B cell (primary cell): ENCODE data around the gene AANAT. TPM values are rescaled to one million over a fixed set of nuclear protein-coding genes. Genes with fewer than 3 reads are reported as not detected.

Experiments
- ATAC-seq: fragments of 200-7000 bp; cut with Tn5 transposase; one replicate; pipeline ENCODE4 v1.10.0; 2021; ENCODE audit warnings: low read depth, mild to moderate bottlenecking, moderate number of reproducible peaks, moderate library complexity
- CTCF ChIA-PET: fragments of 350-600 bp; sonication (Branson Sonifier 250); formaldehyde crosslinking; loops from one replicate; lab custom pipeline; 2021; ENCODE audit warnings: antibody characterized with exemption, inconsistent platforms; lab: Charles Lee
- POLR2A ChIA-PET: fragments of 350-600 bp; sonication (Branson Sonifier 250); formaldehyde crosslinking; loops from one replicate; lab custom pipeline; 2021; ENCODE audit warnings: antibody characterized with exemption; lab: Charles Lee
- DNase-seq: peaks from one replicate; pipeline ENCODE4 v3.0.0; 2013
- H2AFZ ChIP-seq: 2 replicates; pipeline ENCODE4 v1.6.1; 2012; ENCODE audit warnings: mild to moderate bottlenecking, low read depth, low read length; ENCODE audit not compliant: insufficient read depth, poor library complexity, severe bottlenecking
- H3K27ac ChIP-seq, 2 donors: 1 replicate in 1 of 2; 2 replicates in 1 of 2; pipeline ENCODE4 v1.5.1; 2012 to 2013; ENCODE audit warnings: low read length in 2 of 2, mild to moderate bottlenecking in 2 of 2, moderate library complexity in 1 of 2
- H3K27me3 ChIP-seq, 4 experiments: fragments of 200-600 bp in 1 of 4; sonication (generic) in 1 of 4; replicated peaks in 1 of 4; 1 replicate in 2 of 4; 2 replicates in 2 of 4; pipeline versions ENCODE4 v1.6.1 to v1.7.0; 2013 to 2016; ENCODE audit warnings: low read length in 3 of 4, mild to moderate bottlenecking in 2 of 4, mixed read lengths in 1 of 4, moderate library complexity in 1 of 4; ENCODE audit not compliant: insufficient read depth in 4 of 4, control insufficient read depth in 3 of 4; ENCODE audit errors: control extremely low read depth in 1 of 4
- H3K36me3 ChIP-seq, 2 experiments: replicated peaks in 1 of 2; 1 replicate in 1 of 2; 2 replicates in 1 of 2; pipeline versions ENCODE4 v1.6.1 to v1.7.1; 2013; ENCODE audit warnings: low read length in 1 of 2; ENCODE audit not compliant: insufficient read depth in 2 of 2, control insufficient read depth in 1 of 2; ENCODE audit errors: control extremely low read depth in 1 of 2, extremely low read depth in 1 of 2
- H3K4me1 ChIP-seq, 2 donors: fragments of 200-600 bp in 1 of 2; sonication (generic) in 1 of 2; 1 replicate in 1 of 2; 2 replicates in 1 of 2; pipeline versions ENCODE4 v1.5.1 to v1.6.1; 2013 to 2017; ENCODE audit warnings: low read length in 2 of 2; ENCODE audit not compliant: control insufficient read depth in 2 of 2, insufficient read depth in 2 of 2
- H3K4me2 ChIP-seq: replicated peaks from 2 replicates; pipeline ENCODE3; 2012; ENCODE audit warnings: mild to moderate bottlenecking, low read depth, low read length; ENCODE audit not compliant: poor library complexity, severe bottlenecking
- H3K4me3 ChIP-seq, 5 experiments: fragments of 200-600 bp in 1 of 5; sonication (generic) in 1 of 5; 1 replicate in 3 of 5; 2 replicates in 2 of 5; pipeline versions ENCODE4 v1.5.1 to v1.7.0; 2011 to 2016; ENCODE audit warnings: low read length in 4 of 5, mild to moderate bottlenecking in 4 of 5, low read depth in 2 of 5, control low read depth in 1 of 5, moderate library complexity in 1 of 5; ENCODE audit not compliant: insufficient read depth in 1 of 5; ENCODE audit errors: control extremely low read depth in 1 of 5, extremely low read depth in 1 of 5
- H3K79me2 ChIP-seq: fragments of 200-600 bp; sonication (generic); one replicate; pipeline ENCODE4 v1.6.0; 2016; ENCODE audit warnings: low read length; ENCODE audit not compliant: control insufficient read depth, insufficient read depth
- H3K9ac ChIP-seq: fragments of 200-600 bp; sonication (generic); 2 replicates; pipeline ENCODE4 v1.6.1; 2017; ENCODE audit warnings: mild to moderate bottlenecking, low read length, moderate library complexity
- H3K9me3 ChIP-seq, 3 donors: one replicate each; pipeline versions ENCODE4 v1.6.1 to v1.7.1; 2013; ENCODE audit warnings: low read length in 2 of 3; ENCODE audit not compliant: control insufficient read depth in 2 of 3, insufficient read depth in 1 of 3; ENCODE audit errors: control extremely low read depth in 1 of 3
- H4K20me1 ChIP-seq: 2 replicates; pipeline ENCODE4 v1.6.0; 2012; ENCODE audit warnings: mild to moderate bottlenecking, low read length; ENCODE audit not compliant: insufficient read depth, control insufficient read depth, poor library complexity, severe bottlenecking
- H3K27ac Mint-ChIP-seq: one replicate; pipeline ENCODE4 v1.8.0; 2021; ENCODE audit warnings: mixed read lengths
- H3K27me3 Mint-ChIP-seq: one replicate; pipeline ENCODE4 v1.8.0; 2021; ENCODE audit warnings: mixed read lengths
- H3K4me1 Mint-ChIP-seq: one replicate; pipeline ENCODE4 v1.8.0; 2021; ENCODE audit warnings: mixed read lengths
- H3K4me3 Mint-ChIP-seq: one replicate; pipeline ENCODE4 v1.8.0; 2021; ENCODE audit warnings: mixed read lengths
- H3K9me3 Mint-ChIP-seq: one replicate; pipeline ENCODE4 v1.8.0; 2022; ENCODE audit warnings: mixed read lengths; ENCODE audit not compliant: insufficient read depth
- EZH2 ChIP-seq: IDR thresholded peaks from 2 replicates; pipeline ENCODE4 v1.6.1; 2012; ENCODE audit warnings: borderline replicate concordance, low read depth, mild to moderate bottlenecking, moderate library complexity, low read length; ENCODE audit not compliant: insufficient read depth, poor library complexity, severe bottlenecking
- whole genome bisulfite sequencing: methylation state at CpG from one replicate; pipeline ENCODE4 v1.1.5; 2013; ENCODE audit warnings: missing lambda C conversion rate; ENCODE audit not compliant: insufficient coverage; 5-methylcytosine and 5-hydroxymethylcytosine counted together
- intact Hi-C: fragments of 100-400 bp; cut with micrococcal nuclease; formaldehyde crosslinking; loops from one replicate; pipeline ENCODE4 v1.10.0; 2022
- polyA plus RNA-seq: library from polyadenylated mRNA; depleted of rRNA; stranded (reverse); fragments of >200 nt; gene quantifications from 2 replicates; pipeline ENCODE4 v1.2.3, GENCODE V29; 2012
- total RNA-seq, 2 donors: library from RNA; stranded (reverse); fragments of 120-200 nt in 1 of 2; gene quantifications; 1 replicate in 1 of 2; 2 replicates in 1 of 2; pipeline versions ENCODE4 v1.2.3 to v1.2.4, GENCODE V29; 2013 to 2022
- TF ChIP-seq, protein P1 (sequence below): fragments of 200-600 bp; IDR thresholded peaks from one replicate; pipeline ENCODE4 v1.8.0; 2022; ENCODE audit warnings: antibody characterized with exemption, mild to moderate bottlenecking

AANAT gene
- total and polyA plus RNA-seq, 2 donors (not counting 1 experiment from before 2014, with no cell fraction given): 0.42 to 0.94 TPM

DNA sequence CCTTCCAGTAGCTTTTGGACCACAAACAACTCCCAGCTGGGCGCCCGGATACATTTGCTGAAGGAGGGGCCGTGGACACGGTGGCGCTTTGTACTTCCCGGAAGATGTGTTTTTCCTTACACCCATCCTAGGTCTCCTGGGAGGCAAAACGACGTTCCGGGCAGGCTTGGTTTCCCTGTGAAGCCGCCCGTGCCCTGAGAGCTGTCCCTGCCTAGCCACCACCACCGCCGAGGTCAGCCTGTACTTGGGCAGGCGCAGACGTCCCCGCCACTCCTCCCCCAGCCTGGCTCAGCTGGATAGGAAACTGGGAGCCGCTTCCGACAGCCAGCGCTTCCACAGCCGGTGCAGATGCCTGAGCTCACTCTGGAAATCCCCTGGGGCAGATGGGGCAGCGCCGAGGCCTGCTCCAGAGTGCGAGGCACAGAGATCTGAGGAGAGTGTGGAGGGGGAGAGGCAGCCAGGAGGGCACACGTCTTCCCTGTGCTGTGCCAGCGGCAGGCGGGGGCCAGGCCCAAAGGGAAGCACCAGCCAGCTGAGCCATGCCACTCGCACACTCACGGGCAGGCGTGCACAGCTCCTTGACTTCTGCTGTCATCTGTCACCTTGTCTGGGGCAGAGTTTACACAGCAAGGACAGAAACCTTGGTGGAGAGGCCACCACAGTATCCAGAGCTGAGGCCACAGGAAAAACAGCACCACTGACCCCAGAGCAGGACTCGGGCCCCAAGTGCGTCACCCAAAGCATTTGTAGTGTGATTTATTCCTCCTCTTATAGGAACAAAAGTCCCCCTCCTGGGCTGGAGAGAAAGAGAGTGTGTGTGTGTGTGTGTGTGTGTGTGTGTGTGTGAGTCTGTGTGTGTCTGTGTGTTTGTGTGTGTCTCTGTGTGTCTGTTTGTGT is 30.8 kb downstream of the AANAT start:
- ChIA-PET CTCF (interaction anchor here (1.1 to 20.8 kb wide), 10 partner anchors 10 to 100 kb away, joined by 3 to 442 read pairs (median 5); partner anchors contain the start of gene AANAT), POLR2A (interaction anchor here (0.6 to 22.8 kb wide), 12 partner anchors 9 to 1650 kb away, joined by 3 to 478 read pairs (median 6); partner anchors contain the start of gene AANAT)
- H3K27ac ChIP-seq: peak overlapping the region; percentile 78 to 94
- intact Hi-C loops: loop anchor here (10.0 kb wide), 1 partner anchor 223 kb away; no protein-coding TSS in a partner anchor
- H3K27me3 Mint-ChIP-seq: no peaks in the 10 kb centered on the region
- H3K27me3 ChIP-seq: no peaks in the 10 kb centered on the region
- 63% methylated on average over 27 of the region's 31 CpGs for WGBS
- DNase-seq (no peak), ATAC-seq (no peak)
- peaks cover 53% of the 10 kb centered on the region for H4K20me1 ChIP-seq
- peak overlapping the region; percentile 97 for H3K4me3 Mint-ChIP-seq
- no peaks in the 10 kb centered on the region for H3K9me3 ChIP-seq
- peak overlapping the region; percentile 94 for H3K27ac Mint-ChIP-seq
- no peaks in the 10 kb centered on the region for H3K9me3 Mint-ChIP-seq
- H2AFZ ChIP-seq: no peak overlapping the region
- peaks cover 94% of the 10 kb centered on the region for H3K79me2 ChIP-seq
- peak overlapping the region; percentile 86 for H3K9ac ChIP-seq
- peak overlapping the region; percentile 82 for H3K4me2 ChIP-seq
- H3K36me3 ChIP-seq: peaks cover 0 to 45% of the 10 kb centered on the region in 2 experiments
- peak overlapping the region in 4 of 5 experiments; percentile 79 to 97 (median 96) for H3K4me3 ChIP-seq
- TF ChIP-seq, protein P1, sequence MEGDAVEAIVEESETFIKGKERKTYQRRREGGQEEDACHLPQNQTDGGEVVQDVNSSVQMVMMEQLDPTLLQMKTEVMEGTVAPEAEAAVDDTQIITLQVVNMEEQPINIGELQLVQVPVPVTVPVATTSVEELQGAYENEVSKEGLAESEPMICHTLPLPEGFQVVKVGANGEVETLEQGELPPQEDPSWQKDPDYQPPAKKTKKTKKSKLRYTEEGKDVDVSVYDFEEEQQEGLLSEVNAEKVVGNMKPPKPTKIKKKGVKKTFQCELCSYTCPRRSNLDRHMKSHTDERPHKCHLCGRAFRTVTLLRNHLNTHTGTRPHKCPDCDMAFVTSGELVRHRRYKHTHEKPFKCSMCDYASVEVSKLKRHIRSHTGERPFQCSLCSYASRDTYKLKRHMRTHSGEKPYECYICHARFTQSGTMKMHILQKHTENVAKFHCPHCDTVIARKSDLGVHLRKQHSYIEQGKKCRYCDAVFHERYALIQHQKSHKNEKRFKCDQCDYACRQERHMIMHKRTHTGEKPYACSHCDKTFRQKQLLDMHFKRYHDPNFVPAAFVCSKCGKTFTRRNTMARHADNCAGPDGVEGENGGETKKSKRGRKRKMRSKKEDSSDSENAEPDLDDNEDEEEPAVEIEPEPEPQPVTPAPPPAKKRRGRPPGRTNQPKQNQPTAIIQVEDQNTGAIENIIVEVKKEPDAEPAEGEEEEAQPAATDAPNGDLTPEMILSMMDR: no peak
- no peak for TF ChIP-seq EZH2
- H3K4me1 ChIP-seq: peaks cover 59 to 83% of the 10 kb centered on the region in 2 donors
- H3K4me1 Mint-ChIP-seq: peaks cover 81% of the 10 kb centered on the region
